Psoas muscle (tissue), 8 donors: ENCODE data around the gene CFAP157. TPM values are rescaled to one million over a fixed set of nuclear protein-coding genes. Genes with fewer than 3 reads are reported as not detected.

Source experiments
- ATAC-seq, 4 donors: fragments of 200-7000 bp; cut with Tn5 transposase; one replicate each; pipeline ENCODE4 v1.9.1; 2020; ENCODE audit warnings: moderate library complexity in 3 of 4, mild to moderate bottlenecking in 2 of 4
- DNase-seq, 2 donors: peaks; one replicate each; pipeline ENCODE4 v3.0.0-alpha.2; 2020
- H3K27ac ChIP-seq: fragments of 200-600 bp; one replicate; pipeline ENCODE4 v1.8.0; 2022
- H3K27me3 ChIP-seq, 3 donors: fragments of 200-600 bp in 1 of 3; one replicate each; pipeline versions ENCODE4 v1.6.1 to v1.8.0; 2013 to 2022; ENCODE audit warnings: low read length in 2 of 3, mild to moderate bottlenecking in 2 of 3, moderate library complexity in 1 of 3; ENCODE audit not compliant: insufficient read depth in 3 of 3
- H3K36me3 ChIP-seq, 2 donors: fragments of 200-600 bp in 1 of 2; one replicate each; pipeline versions ENCODE4 v1.6.1 to v1.8.0; 2013 to 2022; ENCODE audit warnings: low read depth in 1 of 2, mild to moderate bottlenecking in 1 of 2, moderate library complexity in 1 of 2; ENCODE audit not compliant: insufficient read depth in 1 of 2
- H3K4me1 ChIP-seq: fragments of 200-600 bp; one replicate; pipeline ENCODE4 v1.8.0; 2022
- H3K4me3 ChIP-seq: fragments of 200-600 bp; one replicate; pipeline ENCODE4 v1.8.0; 2022; ENCODE audit warnings: mild to moderate bottlenecking
- H3K9me3 ChIP-seq: fragments of 200-600 bp; one replicate; pipeline ENCODE4 v1.8.0; 2022
- WGBS, 3 donors: extraction: QIAGEN DNeasy Blood & Tissue Kit; methylation state at CpG; one replicate each; pipeline versions ENCODE4 v1.1.6 to v1.1.7; 2013; 5-methylcytosine and 5-hydroxymethylcytosine counted together
- intact Hi-C, 2 donors: fragments of 100-400 bp; cut with DNase I; formaldehyde crosslinking; loops; one replicate each; pipeline versions ENCODE4 v1.11.0 to v1.14.2; 2022
- polyA plus RNA-seq, 3 donors: library from polyadenylated mRNA; stranded (reverse); fragments of 200-250 nt; gene quantifications; one replicate each; pipeline ENCODE4 v1.2.3, GENCODE V29; 2013
- total RNA-seq, 4 donors: library from RNA; stranded (reverse); fragmentation: NEBNext Ultra II Directional in 2 of 4; extraction: Animal tissue kit (Norgen Biotek cat#: 25700) in 2 of 4; gene quantifications; one replicate each; pipeline versions ENCODE4 v1.2.1 to v1.2.4, GENCODE V29; 2021 to 2023
- TF ChIP-seq, protein P1 (sequence below): fragments of 200-600 bp; IDR thresholded peaks from one replicate; pipeline ENCODE4 v1.8.0; 2022; ENCODE audit warnings: antibody characterized with exemption
- donor health status: healthy with polysubstance abuse.
- donor health status: DM: no; HTN: no; CAD: no; lungs with moderate emphysema.
- donor health status: Bipolar disorder and iron deficiency.
- donor health status: healthy.
- donor health status: DM: yes; HTN: yes; CAD: no.
- donor health status: DM: no; HTN: no; CAD: no.
- donor health status: DM: no; HTN: no; CAD: no.
- donor health status: DM: yes; HTN: yes; CAD: no.

The CFAP157 gene
- total and polyA plus RNA-seq, 7 donors, result 0.10 to 0.34 (median 0.23) TPM; not detected in 3

DNA sequence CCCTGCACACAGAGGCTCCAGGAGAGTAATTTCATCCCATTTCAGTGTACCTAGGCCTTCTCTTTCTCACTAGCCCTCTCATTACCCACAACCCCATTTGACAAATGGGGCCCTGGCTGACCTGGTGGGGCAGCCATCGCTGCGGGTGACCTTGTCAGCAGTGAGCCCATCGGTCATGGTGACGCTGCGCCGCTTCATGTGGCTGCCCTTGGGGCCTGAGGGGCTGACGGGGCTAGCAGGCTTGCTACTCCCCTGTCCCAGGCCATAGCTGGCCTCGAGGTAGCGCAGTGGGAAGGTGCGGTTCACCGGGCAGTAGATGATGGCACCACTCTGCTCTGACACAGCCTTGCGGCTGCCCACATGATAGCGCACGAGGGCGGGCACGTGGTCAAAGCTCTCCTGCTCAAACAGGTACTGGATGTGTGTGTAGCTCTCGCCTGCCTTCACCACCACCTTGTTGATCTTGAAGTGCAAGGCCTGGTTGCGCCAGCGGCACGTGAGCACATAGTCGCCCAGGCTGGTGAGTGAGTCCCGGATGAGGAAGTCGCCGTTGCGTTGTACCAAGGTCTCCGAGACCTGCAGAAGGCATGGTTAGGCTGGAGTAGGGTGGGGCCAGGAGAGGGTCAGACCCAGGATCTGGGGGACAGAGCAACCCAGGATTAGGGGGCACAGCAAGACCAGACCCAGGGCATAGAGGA is 42.5 kb downstream of the CFAP157 start:
- H3K36me3 ChIP-seq, result peaks cover 0 to 13% of the 10 kb centered on the region in 2 donors
- no peak overlapping the region for H3K4me3 ChIP-seq
- H3K27ac ChIP-seq, result no peak overlapping the region
- peaks cover 0 to 17% (median 10%) of the 10 kb centered on the region in 3 donors for H3K27me3 ChIP-seq
- TF ChIP-seq, protein P1, sequence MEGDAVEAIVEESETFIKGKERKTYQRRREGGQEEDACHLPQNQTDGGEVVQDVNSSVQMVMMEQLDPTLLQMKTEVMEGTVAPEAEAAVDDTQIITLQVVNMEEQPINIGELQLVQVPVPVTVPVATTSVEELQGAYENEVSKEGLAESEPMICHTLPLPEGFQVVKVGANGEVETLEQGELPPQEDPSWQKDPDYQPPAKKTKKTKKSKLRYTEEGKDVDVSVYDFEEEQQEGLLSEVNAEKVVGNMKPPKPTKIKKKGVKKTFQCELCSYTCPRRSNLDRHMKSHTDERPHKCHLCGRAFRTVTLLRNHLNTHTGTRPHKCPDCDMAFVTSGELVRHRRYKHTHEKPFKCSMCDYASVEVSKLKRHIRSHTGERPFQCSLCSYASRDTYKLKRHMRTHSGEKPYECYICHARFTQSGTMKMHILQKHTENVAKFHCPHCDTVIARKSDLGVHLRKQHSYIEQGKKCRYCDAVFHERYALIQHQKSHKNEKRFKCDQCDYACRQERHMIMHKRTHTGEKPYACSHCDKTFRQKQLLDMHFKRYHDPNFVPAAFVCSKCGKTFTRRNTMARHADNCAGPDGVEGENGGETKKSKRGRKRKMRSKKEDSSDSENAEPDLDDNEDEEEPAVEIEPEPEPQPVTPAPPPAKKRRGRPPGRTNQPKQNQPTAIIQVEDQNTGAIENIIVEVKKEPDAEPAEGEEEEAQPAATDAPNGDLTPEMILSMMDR, result no peak
- DNase-seq (no peak), ATAC-seq (no peak)
- no peaks in the 10 kb centered on the region for H3K4me1 ChIP-seq
- intact Hi-C loops, result no loop called here
- H3K9me3 ChIP-seq, result no peaks in the 10 kb centered on the region
- 90 to 92% (median 92%) methylated on average over 26 of the region's 26 CpGs for WGBS, 3 donors

DNA sequence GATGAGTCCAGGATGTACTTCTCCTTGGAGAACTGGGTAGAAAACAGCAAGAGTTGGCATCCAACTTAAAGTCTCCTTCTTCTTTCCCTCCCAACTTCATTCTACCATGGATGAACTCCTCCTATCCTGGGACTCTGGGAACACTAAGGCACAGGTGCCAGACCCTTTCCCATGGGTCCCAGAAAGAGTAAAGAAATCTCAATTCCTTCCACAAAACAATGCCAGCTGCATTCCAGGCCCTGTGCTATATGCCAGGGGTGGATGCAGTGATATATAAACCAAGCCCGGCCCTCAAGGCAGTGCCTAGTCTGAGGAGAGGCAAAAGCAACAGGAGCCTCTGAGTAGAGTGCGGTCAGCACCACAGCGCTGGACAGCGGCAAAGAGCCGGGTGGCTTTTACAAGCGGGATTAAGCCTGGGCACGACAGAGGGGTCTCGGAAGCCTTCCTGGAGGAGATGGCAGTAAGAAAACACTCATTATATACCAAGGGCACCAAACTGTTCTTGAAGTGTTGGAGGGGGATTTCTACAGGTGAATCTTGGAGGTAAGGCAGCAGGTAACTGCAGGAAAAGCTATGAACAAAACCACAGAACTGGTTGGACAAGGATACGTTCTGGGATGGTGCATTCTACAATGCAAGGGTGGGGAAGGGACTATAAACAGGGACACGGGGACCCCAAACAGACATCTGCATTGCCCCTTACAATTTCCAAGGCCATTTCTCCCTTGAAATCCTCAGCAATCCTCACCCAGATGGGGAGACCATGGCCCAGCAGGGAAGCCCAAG is 44.7 kb downstream of the CFAP157 start:
- H3K27me3 ChIP-seq, result peaks cover 0 to 39% (median 14%) of the 10 kb centered on the region in 3 donors
- no peak overlapping the region for H3K4me3 ChIP-seq
- TF ChIP-seq, protein P1, result no peak
- no peaks in the 10 kb centered on the region for H3K4me1 ChIP-seq
- no peaks in the 10 kb centered on the region for H3K9me3 ChIP-seq
- WGBS, 3 donors, result 26 to 31% (median 28%) methylated on average over 10 of the region's 10 CpGs
- H3K27ac ChIP-seq, result no peak overlapping the region
- H3K36me3 ChIP-seq, result peaks cover 0 to 13% of the 10 kb centered on the region in 2 donors
- intact Hi-C loops, result no loop called here
- DNase-seq (no peak), ATAC-seq (no peak)

DNA sequence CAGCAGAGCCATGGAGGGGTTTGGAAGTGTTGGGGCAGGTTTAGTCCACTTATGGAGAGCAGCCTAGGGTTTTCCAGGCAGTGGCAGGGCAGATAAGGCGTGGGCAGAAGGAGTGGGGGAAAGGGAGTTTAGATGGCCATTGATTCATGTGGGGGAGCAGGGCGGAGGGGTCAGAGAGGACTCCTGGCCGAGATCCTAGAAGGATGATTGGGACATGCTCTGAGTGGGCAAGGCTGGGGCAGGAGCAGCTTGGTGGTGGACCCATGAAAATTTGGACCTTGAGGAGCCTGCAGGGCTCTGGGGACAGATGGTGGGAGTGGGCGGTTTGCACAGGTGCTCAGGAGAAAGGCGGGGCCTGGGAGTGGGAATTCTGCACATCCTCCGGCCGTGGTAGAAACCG is 46.4 kb downstream of the CFAP157 start:
- Histone ChIP-seq H3K27ac (no peak overlapping the region), H3K4me3 (no peak overlapping the region), H3K9me3 (no peaks in the 10 kb centered on the region), H3K36me3 (peaks cover 0 to 13% of the 10 kb centered on the region in 2 donors), H3K4me1 (no peaks in the 10 kb centered on the region), H3K27me3 (peaks cover 0 to 45% (median 14%) of the 10 kb centered on the region in 3 donors)
- intact Hi-C loops, result no loop called here
- DNase-seq (no peak), ATAC-seq (no peak)
- TF ChIP-seq, protein P1, result no peak
- 60 to 69% (median 68%) methylated on average over 8 of the region's 8 CpGs for WGBS, 3 donors

DNA sequence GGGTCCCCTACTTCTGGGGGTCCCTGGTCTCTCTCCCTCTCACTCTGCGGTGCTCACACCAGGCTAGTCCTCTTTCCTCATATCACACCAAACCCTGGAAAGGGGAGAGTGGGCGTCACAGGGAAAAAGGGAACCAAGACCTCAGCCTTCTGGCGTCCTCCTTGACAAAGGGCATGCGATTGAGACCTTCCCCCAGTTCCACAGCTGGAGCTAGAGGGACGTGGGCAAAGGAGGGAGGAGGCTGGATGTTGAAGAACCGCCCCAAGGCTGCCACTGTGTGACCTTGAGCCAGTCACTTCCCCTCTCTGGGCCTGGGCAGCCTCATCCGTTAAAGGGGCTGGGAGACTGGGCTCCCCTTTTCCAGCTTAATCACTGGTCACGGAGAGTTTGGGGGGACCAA is 46.8 kb downstream of the CFAP157 start:
- Histone ChIP-seq H3K27ac (no peak overlapping the region), H3K9me3 (no peaks in the 10 kb centered on the region), H3K4me1 (no peaks in the 10 kb centered on the region), H3K36me3 (peaks cover 0 to 10% of the 10 kb centered on the region in 2 donors), H3K4me3 (no peak overlapping the region), H3K27me3 (peaks cover 0 to 45% (median 14%) of the 10 kb centered on the region in 3 donors)
- ATAC-seq (no peak), DNase-seq (no peak)
- intact Hi-C loops, result no loop called here
- 51 to 56% (median 52%) methylated on average over 7 to 8 of the region's 8 CpGs for WGBS, 3 donors
- TF ChIP-seq, protein P1, result no peak
